Suppressor macrophage treated with lipopolysaccharide for 4 hours (primary cell): ENCODE data around the gene PDE4D.
A peak's percentile ranks its signal among the peaks of the same experiment; 100 is the strongest.
"Not testable (repeated sequence)": the region's sequence is repeated elsewhere in the genome, so short reads cannot be mapped to it uniquely, and the experiment has no call there.

Source experiments
- DNase-seq: peaks from one replicate; pipeline ENCODE4 v3.0.0-alpha.2; 2020

PDE4D gene

DNA sequence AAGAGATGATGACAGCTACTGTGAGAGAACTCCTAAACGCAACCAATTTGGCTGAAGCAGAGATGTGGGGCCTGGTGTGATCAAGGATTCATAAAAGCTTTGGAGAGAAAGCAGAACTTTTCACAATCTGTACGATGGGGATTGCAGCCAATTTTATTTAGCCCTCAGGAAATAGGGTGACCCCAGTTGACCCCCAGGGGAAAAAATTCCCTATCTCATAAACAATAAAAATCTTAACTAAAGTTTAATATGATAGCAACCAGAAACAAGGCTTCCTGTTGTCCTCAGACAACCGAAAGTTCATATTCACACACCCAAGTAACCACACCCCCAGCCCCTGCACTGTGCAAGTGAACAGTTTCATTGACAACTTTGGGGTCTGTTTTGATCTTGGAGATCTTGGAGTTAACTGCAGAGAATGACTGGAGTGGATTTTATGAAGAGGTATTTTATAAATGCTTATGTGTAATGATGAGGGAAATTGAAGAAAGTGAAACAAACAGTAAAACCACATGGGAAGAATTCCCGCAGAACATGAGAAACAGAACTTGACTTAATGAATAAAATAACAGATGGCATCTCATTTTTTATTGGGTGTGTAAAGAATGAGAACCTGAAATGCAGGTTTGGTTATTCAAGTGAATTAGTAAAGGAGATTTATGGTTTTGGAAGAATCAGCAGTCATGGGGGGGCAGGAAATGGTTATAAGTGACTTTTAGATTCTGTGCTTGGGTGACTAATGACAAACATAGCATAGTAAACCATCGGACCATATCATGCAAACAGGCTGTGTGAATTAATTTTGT lies 94.5 kb downstream of the PDE4D start:
- no peak for DNase-seq

- DNase-seq = no peak
Observed at GRCh38 chr5:59795141-59795540, 98.4 kb downstream of the PDE4D start.

GRCh38 chr5:59792983-59793585 lies 100.4 kb downstream of the PDE4D start:
- no peak for DNase-seq

GRCh38 chr5:59791617-59792016 lies 101.9 kb downstream of the PDE4D start:
- no peak for DNase-seq

- DNase-seq = no peak
Observed at GRCh38 chr5:59790776-59791475, 102.6 kb downstream of the PDE4D start.

DNA sequence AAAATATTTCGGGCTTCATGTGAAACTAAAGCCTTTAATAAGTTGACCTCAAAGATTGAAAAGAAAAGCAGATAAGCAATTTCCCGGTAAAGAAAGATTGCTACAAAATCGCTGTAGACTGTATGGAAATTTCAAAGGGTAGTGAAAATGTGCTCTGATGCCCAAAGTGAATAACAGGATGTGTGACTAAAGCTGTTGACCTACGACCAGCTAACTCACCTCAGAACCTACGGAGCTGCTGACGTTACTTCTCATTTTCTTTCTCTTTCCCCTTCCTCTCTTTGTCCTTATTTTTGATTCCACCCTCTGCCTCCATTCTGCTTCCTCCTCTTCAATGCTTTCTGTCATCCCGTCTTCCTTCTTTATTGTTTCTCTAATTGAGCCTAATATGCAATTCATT lies 103.2 kb downstream of the PDE4D start:
- peak; percentile 47 for DNase-seq

- DNase-seq = no peak
Observed at GRCh38 chr5:59789894-59790293, 103.6 kb downstream of the PDE4D start.

DNA sequence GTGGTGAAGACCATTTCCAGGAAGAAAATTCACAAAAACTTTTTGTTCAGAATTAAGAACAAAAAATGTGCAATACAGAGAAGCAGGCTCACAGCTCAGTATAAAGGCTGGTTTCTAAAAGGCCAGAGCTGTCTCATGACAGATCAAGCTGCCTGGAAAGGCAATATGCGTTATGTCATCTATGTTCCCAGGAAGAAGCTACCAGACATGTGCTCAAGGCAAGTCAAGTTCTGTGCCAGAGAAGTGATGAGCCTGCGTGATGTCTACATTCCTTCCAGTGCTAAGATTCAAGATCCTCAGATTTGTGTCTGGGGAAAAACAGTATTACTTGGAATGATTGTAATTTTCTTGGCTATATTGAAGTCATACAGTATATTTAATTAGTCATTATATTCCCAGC lies 104.3 kb downstream of the PDE4D start:
- peak; percentile 21 for DNase-seq

GRCh38 chr5:59786334-59786805 lies 107.2 kb downstream of the PDE4D start:
- DNase-seq = peak; percentile 49

GRCh38 chr5:59785676-59786333 lies 107.7 kb downstream of the PDE4D start:
- DNase-seq = no peak

GRCh38 chr5:59784708-59785107 lies 108.8 kb downstream of the PDE4D start:
- not testable (repeated sequence) for DNase-seq

DNA sequence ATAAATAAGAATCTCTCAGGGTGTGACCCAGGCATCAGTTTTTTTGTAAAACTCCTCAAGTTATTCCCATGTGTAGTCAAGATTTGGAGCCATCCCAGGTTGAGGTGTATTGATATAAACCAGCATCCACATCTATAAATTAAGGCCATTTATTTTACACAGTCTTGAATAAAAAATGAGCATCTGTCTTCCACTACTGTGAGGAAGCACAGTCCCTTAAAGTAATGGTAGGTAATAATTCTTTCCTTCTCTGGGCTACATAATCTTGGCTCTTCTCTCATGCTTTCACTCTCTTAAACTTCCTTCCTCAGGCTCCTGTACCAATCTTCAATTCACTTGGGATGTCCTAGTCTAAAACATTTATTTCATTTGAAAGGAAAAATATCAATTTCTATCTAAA lies 110.3 kb downstream of the PDE4D start:
- no peak for DNase-seq

GRCh38 chr5:59782856-59783255 lies 110.7 kb downstream of the PDE4D start:
- peak; percentile 17 for DNase-seq

DNA sequence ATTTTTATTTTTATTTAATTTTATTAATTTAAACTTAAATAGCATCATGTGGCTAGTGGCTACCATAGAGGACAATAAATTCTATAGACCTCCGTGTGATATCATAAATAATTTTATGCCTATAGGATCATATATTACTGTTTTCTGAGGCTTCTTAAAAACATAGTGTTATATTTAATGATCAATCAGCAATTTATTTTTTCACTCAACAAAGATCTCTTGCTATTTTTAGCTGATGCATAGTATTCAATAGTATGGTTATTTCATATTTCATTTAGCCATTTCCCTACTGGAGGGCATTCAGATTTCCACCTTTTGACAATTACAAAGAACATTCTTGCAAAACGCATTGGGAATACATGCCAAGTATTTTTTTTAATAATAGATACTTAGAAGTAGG lies 114.1 kb downstream of the PDE4D start:
- DNase-seq = no peak

DNA sequence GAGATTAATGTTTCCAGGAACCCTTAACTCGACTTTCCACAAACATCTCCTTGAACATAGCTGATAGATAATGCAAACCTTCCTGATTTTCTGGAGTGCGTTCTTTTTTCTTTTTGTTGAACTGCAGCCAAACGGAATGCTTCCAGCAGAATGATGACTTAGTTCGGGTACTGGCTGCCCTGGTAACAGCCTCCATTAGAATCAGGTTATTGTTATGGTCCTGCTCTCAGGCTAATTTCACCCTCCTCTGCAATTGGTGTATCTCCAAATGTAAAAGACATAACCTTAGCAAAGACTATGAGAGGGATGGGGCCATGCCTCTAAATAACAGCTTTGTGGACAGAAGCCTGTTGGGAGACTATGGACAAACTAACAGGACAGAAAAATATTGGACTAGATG lies 116.5 kb downstream of the PDE4D start:
- no peak for DNase-seq

GRCh38 chr5:59773294-59773693 lies 120.2 kb downstream of the PDE4D start:
- no peak for DNase-seq

- DNase-seq = no peak
Observed at GRCh38 chr5:59772757-59773156, 120.8 kb downstream of the PDE4D start.

DNA sequence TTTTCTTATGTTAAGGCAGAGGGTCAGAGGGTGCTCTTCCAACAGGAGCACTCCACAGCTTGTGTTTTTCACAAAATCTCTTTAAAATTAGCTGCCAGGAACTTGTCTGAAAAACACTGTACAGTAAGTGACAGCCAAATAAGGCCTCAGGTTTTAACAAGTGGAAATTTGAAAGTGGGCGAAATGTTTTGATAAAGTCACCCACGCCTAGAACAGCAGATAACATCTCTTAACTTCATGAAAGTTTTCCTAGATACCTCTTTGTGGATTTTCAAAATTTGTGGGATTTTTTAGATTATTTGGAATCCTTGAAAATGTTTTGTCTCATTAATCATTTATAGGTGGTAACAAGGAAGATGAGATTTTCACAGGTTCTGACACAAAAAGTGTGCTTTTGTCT lies 121.3 kb downstream of the PDE4D start:
- DNase-seq = no peak

DNA sequence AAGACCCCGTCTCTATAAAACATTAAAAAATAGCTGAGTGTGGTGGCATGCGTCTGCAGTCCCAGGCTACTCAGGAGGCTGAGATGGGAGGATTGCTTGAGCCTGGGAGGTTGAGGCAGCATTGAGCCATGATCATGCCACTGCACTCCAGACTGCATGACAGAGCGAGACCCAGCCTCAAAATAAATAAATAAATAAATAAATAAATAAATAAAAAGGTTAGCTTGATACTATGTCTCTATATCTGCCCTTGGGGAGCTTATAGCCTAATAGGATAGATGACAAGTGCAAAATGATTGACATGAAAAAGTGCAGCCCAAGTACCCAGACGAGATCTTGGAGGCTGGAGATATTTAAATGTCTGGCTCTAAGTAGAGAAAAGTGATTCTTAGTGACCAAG lies 122.6 kb downstream of the PDE4D start:
- no peak for DNase-seq

DNA sequence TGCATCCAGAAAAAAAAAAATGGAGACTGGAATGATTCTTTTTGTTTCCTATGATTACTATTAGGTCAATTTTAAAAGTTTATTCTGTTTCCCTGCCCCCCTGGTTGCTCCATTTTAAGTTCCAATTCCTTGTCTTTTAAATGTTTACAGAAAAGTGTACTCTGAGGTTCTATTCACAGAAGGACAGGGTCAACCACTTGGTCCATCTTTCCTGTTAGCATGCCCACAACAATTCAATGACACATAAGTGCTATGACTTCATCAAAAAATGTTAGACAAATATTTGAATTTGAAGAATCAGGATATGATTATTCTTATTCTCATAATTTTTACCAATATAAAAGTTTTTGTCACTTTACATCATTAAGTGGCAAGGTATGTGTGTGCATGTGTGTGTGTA lies 123.7 kb downstream of the PDE4D start:
- DNase-seq = no peak

GRCh38 chr5:59769041-59769360 lies 124.5 kb downstream of the PDE4D start:
- no peak for DNase-seq

- peak; percentile 17 for DNase-seq
Observed at GRCh38 chr5:59768152-59769040, 125.1 kb downstream of the PDE4D start.
